H1 (cell line): Measurements from ENCODE around the gene PPFIA4. TPM values are rescaled to one million over a fixed set of nuclear protein-coding genes. Genes with fewer than 3 reads are reported as not detected.

Source experiments
- POU5F1 ChIP-seq: IDR thresholded peaks from 2 replicates; pipeline ENCODE4 v1.6.1; 2011; ENCODE audit warnings: low read depth, mild to moderate bottlenecking, low read length, moderate library complexity
- TBP ChIP-seq: IDR thresholded peaks from 2 replicates; pipeline ENCODE4 v1.6.1; 2011; ENCODE audit warnings: low read depth, low read length, improper control_type of control experiment
- polyA plus RNA-seq, 7 experiments: library from polyadenylated mRNA; depleted of rRNA in 3 of 7; stranded (reverse) in 5 of 7; unstranded in 2 of 7; fragments of >200 nt in 5 of 7; fragments of 200-250 nt in 2 of 7; gene quantifications; 1 replicate in 5 of 7; 2 replicates in 1 of 7; 4 replicates in 1 of 7; pipeline versions ENCODE4 v1.2.1 to v1.2.3, GENCODE V29; 2011 to 2013; ENCODE audit warnings: missing spikeins in 2 of 7, mixed read lengths in 2 of 7
- total RNA-seq: library from RNA; stranded (reverse); fragmentation: NEBNext Ultra II Directional; extraction: Animal tissue kit (Norgen Biotek cat#: 25700); gene quantifications from 2 replicates; pipeline ENCODE4 v1.2.1, GENCODE V29; 2021
- TF ChIP-seq, protein P1 (sequence below): IDR thresholded peaks from 2 replicates; pipeline ENCODE4 v1.6.1; 2011; ENCODE audit warnings: low read length, improper control_type of control experiment
- TF ChIP-seq, protein P2 (sequence below): IDR thresholded peaks from 2 replicates; pipeline ENCODE4 v1.6.1; 2012; ENCODE audit warnings: low read length, inconsistent platforms

PPFIA4 gene
- total and polyA plus RNA-seq, 2 of the 8 experiments (the other 6 are each of a cell fraction or from before 2014, with no cell fraction given), result 9.0 to 9.9 TPM

DNA sequence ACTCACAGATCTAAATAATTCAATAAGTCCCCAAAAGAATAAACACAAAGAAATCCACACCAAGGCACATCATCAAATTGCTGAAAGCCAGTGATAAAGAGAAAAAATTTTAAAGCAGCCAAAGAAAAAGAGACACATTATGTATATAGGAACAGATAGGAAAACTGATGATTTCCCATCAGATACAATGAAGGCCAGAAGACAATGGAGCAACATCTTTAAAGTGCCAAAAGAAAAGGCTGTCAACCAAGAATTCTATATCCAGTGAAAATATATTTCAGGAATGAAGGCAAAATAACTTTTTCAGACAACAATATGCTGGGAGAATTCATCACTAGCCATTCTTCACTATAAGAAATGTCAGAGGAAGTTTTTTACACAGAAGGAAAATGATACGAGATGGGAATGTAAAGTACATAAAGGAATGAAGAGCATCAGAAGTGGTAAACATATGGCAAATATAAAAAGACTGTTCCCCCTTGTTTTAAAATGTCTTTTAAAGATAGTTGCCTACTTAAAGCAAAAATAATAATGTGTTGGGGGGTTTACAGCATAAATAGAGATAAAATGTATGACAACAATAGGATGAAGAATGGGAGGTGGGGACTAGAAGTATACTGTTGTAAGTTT is 68.9 kb downstream of the PPFIA4 start (continued):
- no peak for TF ChIP-seq POU5F1
- TF ChIP-seq, protein P1, sequence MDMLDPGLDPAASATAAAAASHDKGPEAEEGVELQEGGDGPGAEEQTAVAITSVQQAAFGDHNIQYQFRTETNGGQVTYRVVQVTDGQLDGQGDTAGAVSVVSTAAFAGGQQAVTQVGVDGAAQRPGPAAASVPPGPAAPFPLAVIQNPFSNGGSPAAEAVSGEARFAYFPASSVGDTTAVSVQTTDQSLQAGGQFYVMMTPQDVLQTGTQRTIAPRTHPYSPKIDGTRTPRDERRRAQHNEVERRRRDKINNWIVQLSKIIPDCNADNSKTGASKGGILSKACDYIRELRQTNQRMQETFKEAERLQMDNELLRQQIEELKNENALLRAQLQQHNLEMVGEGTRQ, result no peak
- TF ChIP-seq, protein P2, sequence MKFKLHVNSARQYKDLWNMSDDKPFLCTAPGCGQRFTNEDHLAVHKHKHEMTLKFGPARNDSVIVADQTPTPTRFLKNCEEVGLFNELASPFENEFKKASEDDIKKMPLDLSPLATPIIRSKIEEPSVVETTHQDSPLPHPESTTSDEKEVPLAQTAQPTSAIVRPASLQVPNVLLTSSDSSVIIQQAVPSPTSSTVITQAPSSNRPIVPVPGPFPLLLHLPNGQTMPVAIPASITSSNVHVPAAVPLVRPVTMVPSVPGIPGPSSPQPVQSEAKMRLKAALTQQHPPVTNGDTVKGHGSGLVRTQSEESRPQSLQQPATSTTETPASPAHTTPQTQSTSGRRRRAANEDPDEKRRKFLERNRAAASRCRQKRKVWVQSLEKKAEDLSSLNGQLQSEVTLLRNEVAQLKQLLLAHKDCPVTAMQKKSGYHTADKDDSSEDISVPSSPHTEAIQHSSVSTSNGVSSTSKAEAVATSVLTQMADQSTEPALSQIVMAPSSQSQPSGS, result no peak
- no peak for TF ChIP-seq TBP
- TF ChIP-seq, all 59 proteins: peak for 0
